Mesothelial cell of epicardium (in vitro differentiated cells): ENCODE measurements around the gene SLC38A8. TPM values are rescaled to one million over a fixed set of nuclear protein-coding genes. Genes with fewer than 3 reads are reported as not detected.

ENCODE experiments used
- DNase-seq, 2 experiments: peaks; one replicate each; pipeline ENCODE4 v3.0.0; 2021; ENCODE audit warnings: low spot score in 2 of 2; ENCODE audit not compliant: unreplicated experiment in 2 of 2
- H3K27ac Mint-ChIP-seq: 2 replicates; pipeline ENCODE4 v1.8.0; 2021; ENCODE audit warnings: mixed read lengths
- H3K27me3 Mint-ChIP-seq: 2 replicates; pipeline ENCODE4 v1.8.0; 2021; ENCODE audit warnings: low read depth, mixed read lengths
- H3K36me3 Mint-ChIP-seq: 2 replicates; pipeline ENCODE4 v1.8.0; 2021; ENCODE audit warnings: mixed read lengths
- H3K4me1 Mint-ChIP-seq: 2 replicates; pipeline ENCODE4 v1.8.0; 2021; ENCODE audit warnings: mixed read lengths
- H3K4me3 Mint-ChIP-seq: 2 replicates; pipeline ENCODE4 v1.8.0; 2021; ENCODE audit warnings: mild to moderate bottlenecking, moderate library complexity, mixed read lengths
- H3K9me3 Mint-ChIP-seq: 2 replicates; pipeline ENCODE4 v1.8.0; 2021; ENCODE audit warnings: mixed read lengths
- total RNA-seq: library from RNA; stranded (reverse); gene quantifications from 3 replicates; pipeline ENCODE4 v1.2.1, GENCODE V29; 2021
- TF ChIP-seq, protein P1 (sequence below): fragments of 200-600 bp; sonication (generic); IDR thresholded peaks from one replicate; pipeline ENCODE4 v1.5.0; 2021; ENCODE audit warnings: antibody characterized with exemption; ENCODE audit not compliant: unreplicated experiment

Gene SLC38A8
- total RNA-seq, 1 donor from 2014 or later, result not detected

DNA sequence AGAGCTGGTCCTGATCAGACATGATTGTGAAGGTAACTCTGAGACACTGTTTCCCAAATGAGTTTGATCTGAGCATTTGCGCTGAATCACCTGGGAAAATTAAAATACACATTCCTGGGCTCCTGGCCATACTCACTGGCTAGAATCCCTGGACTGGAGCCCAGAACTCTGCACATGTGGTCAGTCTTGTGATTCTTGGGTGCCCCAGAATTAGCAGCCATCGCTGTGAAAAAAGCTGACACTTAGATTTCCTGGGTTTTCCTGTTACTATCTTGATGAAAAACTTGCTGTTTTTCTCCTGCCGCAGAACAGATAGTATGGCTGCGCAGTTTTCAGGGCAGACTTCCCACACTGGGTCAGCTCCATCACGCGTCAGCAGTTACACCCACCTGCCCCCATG is 50.0 kb downstream of the SLC38A8 start:
- Mint-ChIP-seq H3K36me3 (no peaks in the 10 kb centered on the region), H3K9me3 (no peaks in the 10 kb centered on the region), H3K4me3 (no peak overlapping the region), H3K4me1 (peaks cover 31% of the 10 kb centered on the region), H3K27me3 (peaks cover 23% of the 10 kb centered on the region), H3K27ac (no peak overlapping the region)
- TF ChIP-seq, protein P1, sequence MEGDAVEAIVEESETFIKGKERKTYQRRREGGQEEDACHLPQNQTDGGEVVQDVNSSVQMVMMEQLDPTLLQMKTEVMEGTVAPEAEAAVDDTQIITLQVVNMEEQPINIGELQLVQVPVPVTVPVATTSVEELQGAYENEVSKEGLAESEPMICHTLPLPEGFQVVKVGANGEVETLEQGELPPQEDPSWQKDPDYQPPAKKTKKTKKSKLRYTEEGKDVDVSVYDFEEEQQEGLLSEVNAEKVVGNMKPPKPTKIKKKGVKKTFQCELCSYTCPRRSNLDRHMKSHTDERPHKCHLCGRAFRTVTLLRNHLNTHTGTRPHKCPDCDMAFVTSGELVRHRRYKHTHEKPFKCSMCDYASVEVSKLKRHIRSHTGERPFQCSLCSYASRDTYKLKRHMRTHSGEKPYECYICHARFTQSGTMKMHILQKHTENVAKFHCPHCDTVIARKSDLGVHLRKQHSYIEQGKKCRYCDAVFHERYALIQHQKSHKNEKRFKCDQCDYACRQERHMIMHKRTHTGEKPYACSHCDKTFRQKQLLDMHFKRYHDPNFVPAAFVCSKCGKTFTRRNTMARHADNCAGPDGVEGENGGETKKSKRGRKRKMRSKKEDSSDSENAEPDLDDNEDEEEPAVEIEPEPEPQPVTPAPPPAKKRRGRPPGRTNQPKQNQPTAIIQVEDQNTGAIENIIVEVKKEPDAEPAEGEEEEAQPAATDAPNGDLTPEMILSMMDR, result no peak
- no peak for DNase-seq

GRCh38 chr16:83990492-83990891 is 52.1 kb downstream of the SLC38A8 start:
- Mint-ChIP-seq H3K36me3 (no peaks in the 10 kb centered on the region), H3K27me3 (peaks cover 28% of the 10 kb centered on the region), H3K4me1 (peaks cover 30% of the 10 kb centered on the region), H3K4me3 (no peak overlapping the region), H3K9me3 (no peaks in the 10 kb centered on the region), H3K27ac (no peak overlapping the region)
- DNase-seq, result no peak
- TF ChIP-seq, protein P1, result no peak

GRCh38 chr16:83989300-83989699 is 53.3 kb downstream of the SLC38A8 start:
- DNase-seq, result no peak
- H3K9me3 Mint-ChIP-seq, result no peaks in the 10 kb centered on the region
- TF ChIP-seq, protein P1, result no peak
- no peak overlapping the region for H3K27ac Mint-ChIP-seq
- H3K36me3 Mint-ChIP-seq, result no peaks in the 10 kb centered on the region
- peaks cover 28% of the 10 kb centered on the region for H3K27me3 Mint-ChIP-seq
- H3K4me1 Mint-ChIP-seq, result peaks cover 29% of the 10 kb centered on the region
- no peak overlapping the region for H3K4me3 Mint-ChIP-seq

GRCh38 chr16:83983491-83983890 is 59.1 kb downstream of the SLC38A8 start:
- Mint-ChIP-seq H3K4me3 (no peak overlapping the region), H3K4me1 (peaks cover 7% of the 10 kb centered on the region), H3K27me3 (peaks cover 14% of the 10 kb centered on the region), H3K9me3 (peaks cover 21% of the 10 kb centered on the region), H3K27ac (no peak overlapping the region), H3K36me3 (peaks cover 6% of the 10 kb centered on the region)
- DNase-seq, result no peak
- TF ChIP-seq, protein P1, result no peak

- TF ChIP-seq, protein P1, result no peak
- H3K4me1 Mint-ChIP-seq, result peaks cover 7% of the 10 kb centered on the region
Measured at GRCh38 chr16:83981799-83982198, 60.8 kb downstream of the SLC38A8 start.

DNA sequence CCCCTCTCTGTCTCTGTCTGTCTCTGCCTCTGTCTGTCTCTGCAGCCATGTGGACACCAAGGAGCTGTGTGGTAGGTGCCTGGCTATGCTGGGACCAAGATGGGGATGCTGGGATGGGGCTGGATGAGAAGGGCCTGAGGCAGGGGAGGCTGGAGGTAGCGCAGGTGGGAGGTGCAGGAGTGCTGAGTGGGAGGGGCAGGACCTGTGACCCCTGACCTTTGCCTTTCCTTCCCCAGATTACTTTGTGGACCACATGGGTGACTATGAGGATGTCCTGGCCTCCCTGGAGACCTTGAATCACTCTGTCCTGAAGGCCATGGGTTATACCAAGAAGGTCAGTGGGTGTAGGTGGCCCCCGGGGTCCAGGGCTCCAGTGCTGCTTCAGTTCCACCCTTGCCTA is 61.8 kb downstream of the SLC38A8 start:
- TF ChIP-seq, protein P1, result no peak

More at GRCh38 chr16:83981799-83982198, 60.8 kb downstream of the SLC38A8 start:
- H3K9me3 Mint-ChIP-seq, result peaks cover 28% of the 10 kb centered on the region
- no peak overlapping the region for H3K27ac Mint-ChIP-seq
- peaks cover 6% of the 10 kb centered on the region for H3K27me3 Mint-ChIP-seq
- no peak for DNase-seq
- H3K36me3 Mint-ChIP-seq, result peaks cover 6% of the 10 kb centered on the region
- no peak overlapping the region for H3K4me3 Mint-ChIP-seq

More for the DNA sequence above, 61.8 kb downstream of the SLC38A8 start:
- H3K36me3 Mint-ChIP-seq, result peaks cover 6% of the 10 kb centered on the region
- no peak overlapping the region for H3K4me3 Mint-ChIP-seq
- no peaks in the 10 kb centered on the region for H3K27me3 Mint-ChIP-seq
- peaks cover 28% of the 10 kb centered on the region for H3K9me3 Mint-ChIP-seq
- H3K4me1 Mint-ChIP-seq, result peaks cover 7% of the 10 kb centered on the region
- no peak for DNase-seq
- no peak overlapping the region for H3K27ac Mint-ChIP-seq
